Esophagus muscularis mucosa (tissue), 4 donors: ENCODE data around the gene PLEKHG3. TPM values are rescaled to one million over a fixed set of nuclear protein-coding genes. Genes with fewer than 3 reads are reported as not detected.

ENCODE experiments used
- DNase-seq: peaks from one replicate; pipeline ENCODE4 v3.0.0-alpha.2; 2017; ENCODE audit errors: extremely low spot score
- H3K27ac ChIP-seq, 4 donors: fragments of 200-600 bp; sonication (generic); replicated peaks in 1 of 4; 1 replicate in 3 of 4; 2 replicates in 1 of 4; pipeline ENCODE4 v1.5.1; 2016 to 2019; ENCODE audit warnings: mild to moderate bottlenecking in 1 of 4
- H3K27me3 ChIP-seq, 4 donors: fragments of 200-600 bp; sonication (generic); one replicate each; pipeline versions ENCODE4 v1.5.1 to v1.6.0; 2016 to 2019
- H3K36me3 ChIP-seq, 4 donors: fragments of 200-600 bp; sonication (generic); one replicate each; pipeline ENCODE4 v1.5.1; 2016 to 2019
- H3K4me1 ChIP-seq, 4 donors: fragments of 200-600 bp; sonication (generic); one replicate each; pipeline ENCODE4 v1.5.1; 2016 to 2019
- H3K4me3 ChIP-seq, 4 donors: fragments of 200-600 bp; sonication (generic); 1 replicate in 2 of 4; 2 replicates in 2 of 4; pipeline ENCODE4 v1.5.1; 2016 to 2019; ENCODE audit warnings: mild to moderate bottlenecking in 4 of 4, moderate library complexity in 1 of 4
- H3K9me3 ChIP-seq, 4 donors: fragments of 200-600 bp; sonication (generic); 1 replicate in 3 of 4; 2 replicates in 1 of 4; pipeline ENCODE4 v1.5.1; 2016 to 2019
- CTCF ChIP-seq, 3 experiments: fragments of 200-600 bp in 2 of 3; fragments of 450-650 bp in 1 of 3; sonication (generic) in 2 of 3; IDR thresholded peaks; one replicate each; pipeline ENCODE4 v1.5.1; 2017 to 2019; ENCODE audit warnings: antibody characterized with exemption in 3 of 3, mild to moderate bottlenecking in 2 of 3, moderate library complexity in 1 of 3
- EP300 ChIP-seq: sonication (generic); formaldehyde crosslinking; IDR thresholded peaks from one replicate; pipeline ENCODE4 v1.6.1; 2017; ENCODE audit warnings: antibody characterized with exemption
- POLR2A ChIP-seq: fragments of 450-650 bp; IDR thresholded peaks from one replicate; pipeline ENCODE4 v1.6.1; 2017; ENCODE audit warnings: antibody characterized with exemption, moderate library complexity, mild to moderate bottlenecking, low read depth
- POLR2AphosphoS5 ChIP-seq, 2 donors: sonication (generic); formaldehyde crosslinking; IDR thresholded peaks; one replicate each; pipeline ENCODE4 v1.6.1; 2017; ENCODE audit warnings: antibody characterized with exemption in 2 of 2
- WGBS: methylation state at CpG from one replicate; pipeline ENCODE4 v1.1.5; 2018; 5-methylcytosine and 5-hydroxymethylcytosine counted together
- intact Hi-C: fragments of 100-400 bp; cut with DNase I; formaldehyde crosslinking; loops from one replicate; pipeline ENCODE4 v1.15.1; 2023
- total RNA-seq, 4 donors: library from RNA; depleted of rRNA; stranded (reverse); fragments of >200 nt; gene quantifications; one replicate each; pipeline versions ENCODE4 v1.1.0 to v1.2.1, GENCODE V29; 2016

PLEKHG3 gene
- total RNA-seq, 4 donors from 2014 or later: 21.7 to 66.7 (median 35.1) TPM

- intact Hi-C loops: no loop called here
- peaks cover 0 to 40% (median 0%) of the 10 kb centered on the region in 4 donors for H3K36me3 ChIP-seq
- peaks cover 0 to 25% (median 11%) of the 10 kb centered on the region in 4 donors for H3K4me1 ChIP-seq
- H3K27me3 ChIP-seq: no peaks in the 10 kb centered on the region
- TF ChIP-seq EP300 (no peak), POLR2A (no peak), CTCF (IDR thresholded peaks at IDR 0.05) (no peak), POLR2AphosphoS5 (IDR thresholded peaks at IDR 0.05) (no peak)
- H3K4me3 ChIP-seq: no peak overlapping the region
- DNase-seq: no peak
- H3K9me3 ChIP-seq: no peaks in the 10 kb centered on the region
- H3K27ac ChIP-seq: no peak overlapping the region
- WGBS: 96% methylated on average over 20 of the region's 25 CpGs
These were observed 71.0 kb downstream of the PLEKHG3 start for GRCh38 chr14:64775081-64775777.

- no peaks in the 10 kb centered on the region for H3K9me3 ChIP-seq
- no peaks in the 10 kb centered on the region for H3K27me3 ChIP-seq
- no peak overlapping the region for H3K27ac ChIP-seq
- WGBS: 80% methylated on average over 3 of the region's 3 CpGs
- intact Hi-C loops: no loop called here
- no peak for DNase-seq
- peaks cover 0 to 27% (median 0%) of the 10 kb centered on the region in 4 donors for H3K36me3 ChIP-seq
- peaks cover 0 to 25% (median 11%) of the 10 kb centered on the region in 4 donors for H3K4me1 ChIP-seq
- TF ChIP-seq POLR2AphosphoS5 (IDR thresholded peaks at IDR 0.05) (no peak), CTCF (IDR thresholded peaks at IDR 0.05) (no peak), POLR2A (no peak), EP300 (no peak)
- no peak overlapping the region for H3K4me3 ChIP-seq
These were observed 73.2 kb downstream of the PLEKHG3 start for GRCh38 chr14:64777461-64777860.

GRCh38 chr14:64778104-64778754 is 74.0 kb downstream of the PLEKHG3 start:
- no peaks in the 10 kb centered on the region for H3K27me3 ChIP-seq
- no peak overlapping the region for H3K4me3 ChIP-seq
- TF ChIP-seq EP300: no peak
- TF ChIP-seq POLR2AphosphoS5 (IDR thresholded peaks at IDR 0.05): no peak
- no peak for TF ChIP-seq CTCF (IDR thresholded peaks at IDR 0.05)
- TF ChIP-seq POLR2A: no peak
- H3K27ac ChIP-seq: no peak overlapping the region
- intact Hi-C loops: no loop called here
- no peak for DNase-seq
- WGBS: 86% methylated on average over 5 of the region's 7 CpGs
- no peaks in the 10 kb centered on the region for H3K9me3 ChIP-seq
- H3K4me1 ChIP-seq: peaks cover 0 to 25% (median 11%) of the 10 kb centered on the region in 4 donors
- peaks cover 0 to 19% (median 0%) of the 10 kb centered on the region in 4 donors for H3K36me3 ChIP-seq

GRCh38 chr14:64779472-64779871 is 75.2 kb downstream of the PLEKHG3 start:
- peaks cover 0 to 21% (median 0%) of the 10 kb centered on the region in 4 donors for H3K36me3 ChIP-seq
- no peak overlapping the region for H3K4me3 ChIP-seq
- H3K27me3 ChIP-seq: no peaks in the 10 kb centered on the region
- peaks cover 0 to 25% (median 11%) of the 10 kb centered on the region in 4 donors for H3K4me1 ChIP-seq
- 92% methylated on average over 5 of the region's 7 CpGs for WGBS
- H3K9me3 ChIP-seq: no peaks in the 10 kb centered on the region
- intact Hi-C loops: no loop called here
- no peak for DNase-seq
- TF ChIP-seq POLR2A: no peak
- no peak overlapping the region for H3K27ac ChIP-seq

GRCh38 chr14:64782196-64782595 is 78.0 kb downstream of the PLEKHG3 start:
- no peak overlapping the region for H3K4me3 ChIP-seq
- intact Hi-C loops: no loop called here
- no peaks in the 10 kb centered on the region for H3K27me3 ChIP-seq
- peaks cover 0 to 42% (median 0%) of the 10 kb centered on the region in 4 donors for H3K36me3 ChIP-seq
- peaks cover 0 to 22% (median 17%) of the 10 kb centered on the region in 4 donors for H3K4me1 ChIP-seq
- no peak for DNase-seq
- no peak overlapping the region for H3K27ac ChIP-seq
- 98% methylated on average over 11 of the region's 11 CpGs for WGBS
- TF ChIP-seq EP300 (no peak), POLR2A (no peak), POLR2AphosphoS5 (IDR thresholded peaks at IDR 0.05) (no peak), CTCF (IDR thresholded peaks at IDR 0.05) (no peak)
- H3K9me3 ChIP-seq: no peaks in the 10 kb centered on the region
